GM12872 (cell line): ENCODE data around the gene CLDN11.

ENCODE experiments used
- TF ChIP-seq, protein P1 (sequence below): IDR thresholded peaks from 3 replicates; pipeline ENCODE4 v1.5.1; 2011; ENCODE audit warnings: low read depth, mild to moderate bottlenecking, low read length, moderate library complexity; ENCODE audit not compliant: insufficient read depth

CLDN11 gene

DNA sequence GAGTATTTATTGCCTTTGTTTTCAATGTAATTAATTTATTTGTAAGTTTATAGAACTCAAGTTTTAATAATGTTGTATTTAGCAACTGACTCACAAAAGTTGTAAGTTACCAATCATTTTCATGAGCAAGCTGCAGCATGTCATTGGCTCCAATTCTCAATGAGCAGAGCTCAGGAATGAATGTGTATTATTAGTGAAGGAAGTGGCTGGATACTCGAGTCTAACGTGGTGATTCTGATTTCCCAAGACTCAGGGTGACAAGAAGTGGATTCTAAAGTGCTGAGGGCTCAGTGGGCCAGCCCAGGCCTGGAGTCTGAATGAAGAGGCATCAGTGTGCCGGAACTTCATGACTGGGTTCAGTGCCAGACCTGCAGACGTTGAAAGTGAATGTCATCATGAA, 39.6 kb downstream of the CLDN11 start:
- TF ChIP-seq, protein P1, sequence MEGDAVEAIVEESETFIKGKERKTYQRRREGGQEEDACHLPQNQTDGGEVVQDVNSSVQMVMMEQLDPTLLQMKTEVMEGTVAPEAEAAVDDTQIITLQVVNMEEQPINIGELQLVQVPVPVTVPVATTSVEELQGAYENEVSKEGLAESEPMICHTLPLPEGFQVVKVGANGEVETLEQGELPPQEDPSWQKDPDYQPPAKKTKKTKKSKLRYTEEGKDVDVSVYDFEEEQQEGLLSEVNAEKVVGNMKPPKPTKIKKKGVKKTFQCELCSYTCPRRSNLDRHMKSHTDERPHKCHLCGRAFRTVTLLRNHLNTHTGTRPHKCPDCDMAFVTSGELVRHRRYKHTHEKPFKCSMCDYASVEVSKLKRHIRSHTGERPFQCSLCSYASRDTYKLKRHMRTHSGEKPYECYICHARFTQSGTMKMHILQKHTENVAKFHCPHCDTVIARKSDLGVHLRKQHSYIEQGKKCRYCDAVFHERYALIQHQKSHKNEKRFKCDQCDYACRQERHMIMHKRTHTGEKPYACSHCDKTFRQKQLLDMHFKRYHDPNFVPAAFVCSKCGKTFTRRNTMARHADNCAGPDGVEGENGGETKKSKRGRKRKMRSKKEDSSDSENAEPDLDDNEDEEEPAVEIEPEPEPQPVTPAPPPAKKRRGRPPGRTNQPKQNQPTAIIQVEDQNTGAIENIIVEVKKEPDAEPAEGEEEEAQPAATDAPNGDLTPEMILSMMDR, result no peak

DNA sequence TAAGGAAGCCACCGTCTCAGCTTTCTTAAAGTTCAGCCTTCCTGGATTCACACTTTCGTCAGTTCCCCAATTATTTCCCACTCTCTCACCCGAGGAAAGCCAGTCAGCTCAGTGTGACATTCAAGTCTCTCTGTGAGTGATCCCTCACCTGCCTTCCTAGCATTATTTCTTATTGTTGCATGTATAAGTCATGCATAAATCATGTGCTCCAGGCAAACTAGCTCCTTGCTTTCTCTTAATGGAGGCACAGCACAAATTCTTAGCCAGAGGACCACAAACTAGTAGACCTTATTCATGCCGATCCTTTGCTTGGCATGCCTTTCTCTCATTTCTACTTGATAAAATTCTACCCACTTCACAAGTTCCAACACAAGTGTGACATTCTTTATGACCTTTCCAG, 44.3 kb downstream of the CLDN11 start:
- TF ChIP-seq, protein P1, result no peak

DNA sequence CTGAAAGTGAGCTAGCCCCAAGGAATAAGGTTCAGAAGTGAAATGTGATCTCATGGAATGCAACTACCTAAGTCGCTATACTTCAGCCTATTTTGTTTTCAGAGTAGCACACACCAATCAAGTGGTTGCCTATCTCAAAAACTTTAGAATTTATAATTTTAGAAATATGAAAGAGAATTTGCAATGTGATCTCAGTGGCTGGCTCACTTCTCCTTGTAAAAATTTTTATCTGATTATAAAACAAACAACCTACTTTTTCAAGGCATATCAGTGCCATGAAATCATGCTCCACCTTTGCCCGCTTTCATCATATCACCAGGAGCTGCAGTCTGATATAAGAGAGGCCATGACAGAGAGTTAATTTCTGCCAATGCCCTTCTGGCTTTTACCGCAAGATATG, 47.3 kb downstream of the CLDN11 start:
- TF ChIP-seq, protein P1, result no peak

DNA sequence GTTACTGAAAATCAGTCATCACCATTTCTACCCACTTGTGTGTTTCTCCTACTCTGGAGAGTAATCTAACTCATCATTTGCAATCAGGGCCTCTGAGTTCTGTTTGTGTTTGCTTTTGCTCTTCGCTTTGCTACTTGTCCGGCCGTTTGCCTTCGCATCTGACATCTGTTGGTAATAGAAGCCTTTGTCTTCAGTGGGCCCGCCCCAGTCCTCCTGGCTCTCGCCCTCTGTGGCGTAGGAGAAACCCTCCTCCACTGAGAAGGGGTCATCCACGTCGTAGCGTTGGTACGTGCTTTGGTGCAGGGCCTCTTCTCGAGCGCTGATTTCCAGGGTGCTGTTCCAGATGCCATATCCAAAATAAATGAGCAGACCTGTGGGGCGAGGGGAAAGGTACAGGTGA, 48.3 kb downstream of the CLDN11 start:
- TF ChIP-seq, protein P1, result no peak

- TF ChIP-seq, protein P1, result no peak
Observed at GRCh38 chr3:170467571-170468147, 49.0 kb downstream of the CLDN11 start.

DNA sequence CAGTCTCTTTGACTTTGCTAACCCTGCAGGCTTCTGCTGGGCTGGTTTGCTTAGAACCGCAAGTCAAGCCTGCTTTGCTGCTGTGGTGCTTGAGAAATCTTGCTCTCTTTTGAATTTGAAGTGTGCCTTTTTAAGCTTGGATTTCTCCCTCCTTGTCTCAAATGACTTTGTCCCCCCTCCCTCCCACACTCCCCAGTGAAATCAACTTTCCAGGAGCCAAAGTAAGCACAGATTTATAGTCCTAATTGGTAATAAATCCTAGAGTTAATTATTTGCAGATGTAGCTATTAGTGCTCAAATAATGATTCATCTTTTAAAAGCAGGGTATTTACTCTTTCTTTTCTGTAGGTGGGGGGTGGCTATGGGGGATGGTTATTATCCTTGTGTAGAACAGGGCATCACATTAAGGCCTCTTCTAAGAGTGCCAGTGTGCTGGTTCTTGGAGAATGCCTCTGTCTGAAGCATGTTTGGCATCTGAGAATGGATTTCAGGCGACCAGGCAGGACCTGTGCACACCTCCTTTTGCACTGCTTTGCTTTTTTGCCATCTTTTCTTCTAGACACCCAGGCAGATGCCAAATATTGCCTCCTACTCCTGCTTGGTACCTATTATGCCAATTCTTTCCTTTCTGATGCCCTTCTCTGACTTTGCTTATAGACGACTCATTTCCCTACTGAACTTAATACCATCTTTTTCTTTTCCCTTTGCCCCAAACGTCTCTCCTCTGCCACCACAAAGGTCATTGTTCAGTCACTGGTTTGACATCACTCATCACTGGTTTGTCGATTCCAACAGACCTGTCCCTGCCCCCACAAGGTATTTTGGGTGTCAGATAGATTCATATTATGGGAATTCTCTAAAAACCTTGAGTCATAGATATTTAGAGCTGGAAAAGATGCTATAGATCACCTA, 50.7 kb downstream of the CLDN11 start:
- TF ChIP-seq, protein P1, result no peak

DNA sequence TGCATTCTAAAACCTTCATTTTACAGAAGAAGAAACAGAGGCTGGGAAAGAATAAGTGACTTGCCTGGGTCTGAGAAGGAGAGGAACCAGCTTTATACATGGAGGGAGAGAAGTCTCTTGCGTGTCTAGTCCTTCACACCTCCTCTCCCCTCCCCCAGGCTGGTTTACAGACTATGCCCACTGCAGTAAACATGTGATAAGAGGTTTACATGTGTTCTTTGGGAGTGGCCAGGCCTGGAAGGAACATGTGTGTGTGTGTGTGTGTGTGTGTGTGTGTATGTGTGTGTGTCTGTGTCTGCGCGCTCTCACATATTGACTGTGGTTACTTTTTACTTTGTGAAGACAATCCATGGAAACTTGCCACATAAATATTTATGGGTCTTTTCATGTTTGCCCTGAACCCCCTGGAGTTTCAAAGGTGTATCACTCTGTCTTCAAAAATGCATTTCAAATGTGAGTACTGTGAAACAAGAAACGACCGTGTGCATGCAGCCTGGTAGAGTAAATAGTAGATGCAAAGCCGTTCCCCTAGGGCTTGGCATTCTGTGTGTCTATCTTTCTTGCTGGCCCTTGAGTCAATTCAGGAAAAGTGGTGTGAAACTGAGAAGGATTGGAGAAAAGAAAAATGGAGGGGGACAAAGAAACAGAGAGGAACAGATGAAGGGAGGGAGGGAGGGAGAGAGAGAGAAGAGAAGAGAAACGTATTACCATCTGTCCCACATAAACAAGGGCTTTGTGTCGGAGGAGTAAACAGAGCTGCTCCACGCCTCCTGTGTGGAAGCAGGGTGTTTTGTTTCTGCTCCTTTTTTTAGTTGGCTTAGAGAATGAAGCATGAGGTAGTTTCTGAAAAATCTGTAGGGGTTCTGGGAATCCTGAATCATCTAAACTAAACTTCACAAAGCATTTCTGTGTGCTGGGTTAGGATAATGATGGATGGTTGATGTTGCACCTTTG, 51.7 kb downstream of the CLDN11 start:
- TF ChIP-seq, protein P1, result no peak
